Ecto neural progenitor cell (in vitro differentiated cells): ENCODE measurements around the gene KIAA1614.

Experiments
- DNase-seq: peaks from one replicate; pipeline ENCODE4 v3.0.0-alpha.2; 2018; ENCODE audit warnings: low spot score

KIAA1614 gene

DNA sequence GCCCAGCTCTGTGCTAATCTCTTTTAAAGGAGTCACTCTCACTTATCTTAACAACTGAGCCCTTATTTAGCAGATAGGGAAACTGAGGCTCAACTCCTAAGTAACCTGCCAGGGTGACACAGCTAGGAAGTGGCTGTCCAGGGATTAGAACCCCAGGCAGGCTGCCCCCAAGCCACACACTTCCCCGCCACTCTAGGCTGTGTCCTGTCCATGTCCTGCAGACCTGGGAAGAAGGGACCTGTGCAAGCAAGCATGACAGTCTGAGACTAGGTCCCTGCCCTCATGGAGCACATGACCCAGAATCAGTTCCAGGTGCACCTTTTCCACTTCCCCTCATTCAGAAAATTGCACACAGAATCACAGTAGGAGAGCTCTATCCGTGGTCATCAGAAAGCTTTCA is 12.2 kb downstream of the KIAA1614 start:
- no peak for DNase-seq

DNA sequence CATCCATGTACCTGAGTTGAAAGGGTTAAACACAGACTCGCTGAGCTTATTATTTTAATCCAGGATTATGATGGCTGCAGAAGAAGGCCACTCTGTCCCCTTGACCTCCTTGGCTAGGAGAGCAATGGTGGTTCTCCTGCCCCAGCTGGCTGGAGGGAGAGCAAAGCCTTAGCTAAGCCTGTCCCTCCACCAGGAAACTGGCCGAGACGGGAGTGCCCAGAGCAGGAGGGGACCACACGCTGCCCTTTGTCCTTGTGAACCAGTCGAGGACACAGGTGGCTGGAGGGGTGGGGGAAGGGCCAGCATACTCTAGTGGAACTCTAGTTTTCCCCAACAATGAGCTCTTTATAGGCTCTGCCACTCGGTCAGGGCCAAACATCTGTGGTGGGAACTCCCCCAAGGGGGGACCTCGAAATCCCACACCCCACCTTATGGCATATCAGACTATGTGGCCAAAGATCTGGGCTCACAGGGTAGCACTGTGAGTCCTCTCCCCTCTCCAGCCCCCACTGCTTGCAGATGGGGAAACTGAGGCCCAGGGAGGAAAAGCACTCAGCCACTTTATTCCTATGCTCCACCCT is 12.9 kb downstream of the KIAA1614 start:
- DNase-seq: no peak

DNA sequence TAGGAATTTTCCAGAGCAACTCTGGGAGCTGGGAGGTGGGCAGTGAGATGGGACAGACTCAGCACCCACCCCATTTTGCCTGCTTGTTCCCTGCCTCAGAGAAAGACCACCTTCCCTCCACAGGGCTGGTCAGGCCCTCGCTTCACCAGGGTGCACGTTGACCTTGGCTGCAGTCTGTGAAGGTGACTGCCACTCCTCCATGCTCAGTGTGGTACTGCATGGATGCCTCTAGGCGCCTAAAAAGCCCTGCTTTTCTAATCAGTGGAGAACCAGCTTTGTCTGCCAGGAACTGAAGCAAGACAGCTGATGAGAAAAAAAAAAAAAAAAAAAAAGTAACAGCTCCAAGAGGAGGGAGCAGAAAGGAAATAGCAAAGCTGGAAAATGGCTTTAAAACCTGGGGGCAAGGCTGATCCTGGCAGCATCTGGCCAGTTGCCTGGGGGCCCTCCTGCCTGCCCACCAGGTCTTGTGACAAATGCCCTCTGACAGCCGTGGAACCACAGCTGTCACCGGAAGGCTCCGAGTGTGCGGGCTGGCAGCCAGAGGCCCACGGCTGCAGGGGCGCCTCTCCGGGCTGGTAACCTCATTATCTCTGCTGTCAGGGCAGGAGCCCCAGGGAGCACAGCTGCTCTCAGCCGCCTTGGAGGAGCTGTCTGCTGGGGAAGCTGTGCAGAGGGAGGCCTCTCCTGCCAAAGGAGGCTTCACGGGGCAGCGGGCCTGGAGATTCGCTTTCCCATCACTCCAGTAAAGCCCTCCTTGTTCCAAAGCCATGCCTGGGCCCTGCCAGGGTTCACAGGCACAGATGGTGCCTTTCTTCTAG is 13.7 kb downstream of the KIAA1614 start:
- peak; percentile 79 for DNase-seq

DNA sequence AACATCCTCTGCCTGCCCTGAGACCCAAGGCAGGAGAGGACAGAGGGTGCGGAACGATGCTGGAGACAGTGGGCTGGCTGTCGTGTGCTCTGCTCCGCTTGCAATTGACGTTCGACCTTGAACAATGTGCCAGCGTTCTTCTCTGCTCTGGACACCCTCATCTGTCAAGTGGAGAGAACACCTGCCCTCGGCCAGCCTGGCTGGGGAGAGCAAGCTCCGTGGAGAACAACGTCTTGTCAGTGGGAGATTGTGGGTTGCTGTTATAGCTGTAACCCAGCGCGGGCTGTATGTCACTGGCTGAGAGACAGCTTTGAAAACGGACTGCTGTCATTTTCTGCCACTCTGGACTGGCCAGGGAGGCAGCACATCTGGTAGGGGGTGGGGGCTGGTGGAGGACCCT is 14.7 kb downstream of the KIAA1614 start:
- DNase-seq: no peak

DNA sequence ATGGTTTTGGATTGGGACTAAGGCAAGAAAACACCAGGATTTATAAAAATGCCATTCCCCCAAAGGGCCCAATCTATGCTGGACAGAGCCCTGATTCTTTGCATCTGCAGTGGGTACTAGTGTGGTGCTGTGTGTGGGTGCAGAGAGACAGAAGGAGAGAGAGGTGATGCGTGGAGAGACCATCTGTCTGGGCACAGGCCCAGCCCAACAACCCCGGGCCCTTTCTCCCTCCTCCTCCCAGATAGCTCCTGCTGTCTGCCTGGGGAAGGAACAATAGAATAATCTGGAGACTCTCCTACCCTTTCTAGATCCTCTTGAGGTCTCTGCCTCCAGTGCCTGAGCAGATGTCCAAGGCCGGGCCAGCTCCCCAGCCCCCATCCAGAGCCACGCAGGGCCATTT is 15.1 kb downstream of the KIAA1614 start:
- DNase-seq: no peak

DNA sequence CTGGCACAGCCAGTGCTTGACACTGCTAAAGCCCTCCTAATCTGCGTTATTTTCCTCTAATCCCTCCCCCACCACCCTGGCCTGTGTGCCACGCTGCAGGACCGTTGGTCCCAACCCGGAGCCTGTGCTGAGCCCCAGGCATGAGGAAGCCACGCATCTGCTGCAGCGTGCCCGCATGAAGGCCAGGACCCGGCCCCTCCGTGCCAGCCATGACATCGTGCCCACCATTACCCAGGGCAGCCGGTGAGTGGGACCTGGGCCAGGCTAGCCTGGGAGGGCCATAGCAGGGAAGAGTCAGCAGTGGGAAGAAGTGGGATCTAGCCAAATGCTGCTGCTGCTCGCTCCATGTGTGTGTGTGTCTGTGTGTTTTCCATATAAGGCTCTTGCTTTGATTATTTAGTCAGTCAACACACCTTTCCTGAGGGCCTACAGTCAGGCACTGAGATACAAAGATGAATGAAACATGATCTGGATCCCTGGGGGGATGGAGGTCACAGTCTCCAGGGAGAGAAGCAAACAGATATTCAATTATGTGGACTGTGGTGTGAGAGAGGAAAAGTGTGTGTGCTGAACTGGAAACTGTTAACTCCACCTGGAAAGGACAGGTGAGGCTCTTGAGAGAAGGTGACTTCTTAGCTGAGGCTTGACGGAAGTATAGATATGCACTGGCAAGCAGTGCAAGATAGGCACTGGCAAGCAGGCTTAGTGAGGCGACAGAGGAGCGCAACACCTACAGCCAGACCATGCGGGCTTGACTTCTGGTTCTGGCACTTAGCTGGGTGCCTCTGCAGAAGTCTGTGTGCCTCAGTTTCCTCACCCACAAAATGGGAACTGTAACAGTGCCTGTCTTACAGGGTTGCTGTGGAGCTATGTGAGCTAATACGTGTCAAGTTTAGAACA is 15.9 kb downstream of the KIAA1614 start:
- no peak for DNase-seq

DNA sequence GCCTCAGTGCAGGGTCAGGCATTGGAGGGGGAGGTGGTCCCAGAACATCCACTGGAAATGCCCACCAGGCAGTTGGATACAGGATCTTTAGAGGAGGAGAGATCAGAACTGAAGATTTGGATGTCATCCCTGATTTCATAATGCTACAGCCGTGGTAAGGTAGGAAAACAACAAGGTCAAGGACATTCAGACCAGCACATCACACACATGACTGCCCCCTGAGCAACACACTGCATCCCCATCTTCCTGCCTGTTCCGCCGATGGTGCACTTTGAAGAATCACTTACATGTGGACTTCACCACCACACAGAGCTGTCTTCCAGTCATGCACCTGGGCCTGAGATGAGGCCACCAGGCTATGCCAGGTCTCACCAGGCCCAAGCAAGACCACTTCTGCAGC is 16.7 kb downstream of the KIAA1614 start:
- no peak for DNase-seq

DNA sequence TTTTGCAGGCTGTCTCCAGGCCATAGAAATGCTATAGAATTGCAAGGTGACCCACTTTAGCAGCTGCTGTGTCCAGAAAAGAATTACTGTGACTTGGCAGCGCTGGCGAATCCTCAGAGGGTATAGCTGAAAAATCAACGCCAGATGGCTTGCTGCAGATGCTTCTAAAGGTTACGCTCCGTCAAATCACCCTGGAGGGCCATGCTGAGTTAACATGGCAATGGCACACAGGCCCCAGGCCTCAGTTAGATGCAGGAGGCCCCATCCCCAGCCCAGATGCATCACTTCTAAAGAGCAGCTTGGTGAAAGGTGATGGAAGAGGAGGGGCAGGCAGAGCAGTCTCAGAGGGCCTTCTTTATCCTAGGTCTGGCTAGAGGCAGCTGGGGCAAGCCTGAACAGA is 18.0 kb downstream of the KIAA1614 start:
- no peak for DNase-seq

DNA sequence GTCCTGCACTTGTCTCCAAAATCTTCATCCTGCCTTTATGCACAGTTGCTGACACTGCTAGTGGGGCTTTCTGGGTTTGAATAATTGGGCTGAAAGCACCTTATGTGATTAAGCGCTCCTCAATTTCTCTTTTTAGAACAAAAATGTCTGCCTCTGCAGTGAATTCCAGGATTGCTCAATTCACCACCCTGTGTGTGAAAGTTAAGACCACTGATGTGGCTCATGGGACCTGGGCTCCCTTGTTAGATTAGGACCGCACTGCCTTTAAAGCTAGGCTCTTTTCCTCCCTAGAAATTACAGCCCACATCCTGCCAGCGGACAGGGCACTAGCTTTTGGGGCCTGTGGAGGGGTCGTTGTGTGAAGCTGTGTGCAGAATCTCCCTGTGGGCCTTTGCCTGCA is 18.8 kb downstream of the KIAA1614 start:
- DNase-seq: no peak

DNA sequence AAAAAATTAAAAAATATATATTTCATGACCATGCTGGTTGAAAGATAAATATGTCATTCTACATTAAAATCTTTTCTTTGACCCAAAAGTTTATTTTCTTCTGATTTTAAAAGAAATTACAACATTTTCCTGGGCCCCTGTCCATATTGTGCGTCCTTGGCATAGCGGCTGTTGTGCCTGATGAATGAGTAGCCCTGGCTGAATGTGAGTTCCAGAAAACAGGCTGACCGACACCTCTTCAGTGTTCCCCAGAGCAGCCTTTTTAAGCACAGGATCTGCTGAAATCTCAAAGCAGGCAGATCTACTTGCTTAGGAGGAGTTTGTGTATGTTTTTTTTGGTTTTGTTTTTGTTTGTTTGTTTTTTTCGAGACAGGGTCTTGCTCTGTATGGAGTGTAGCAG is 19.7 kb downstream of the KIAA1614 start:
- no peak for DNase-seq

DNA sequence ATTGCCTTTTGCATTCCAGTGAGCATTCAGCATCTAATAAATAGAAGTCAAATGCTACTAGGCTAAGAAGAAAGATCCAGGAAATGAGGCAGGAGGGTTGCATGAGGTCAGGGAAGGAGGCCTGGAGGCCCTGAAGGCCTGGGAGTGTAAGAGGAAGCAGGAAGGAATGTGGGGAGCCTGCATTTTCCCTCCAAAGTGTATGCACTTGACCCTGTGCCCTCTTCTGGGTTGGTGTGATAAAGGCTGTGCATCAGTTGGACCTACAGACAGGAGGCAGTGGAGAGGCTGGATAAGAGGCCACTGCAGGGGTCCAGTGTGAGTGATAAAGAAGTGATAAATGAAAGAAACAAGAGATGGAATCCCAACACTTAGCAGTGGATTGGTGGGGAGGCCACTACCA is 20.4 kb downstream of the KIAA1614 start:
- DNase-seq: no peak

DNA sequence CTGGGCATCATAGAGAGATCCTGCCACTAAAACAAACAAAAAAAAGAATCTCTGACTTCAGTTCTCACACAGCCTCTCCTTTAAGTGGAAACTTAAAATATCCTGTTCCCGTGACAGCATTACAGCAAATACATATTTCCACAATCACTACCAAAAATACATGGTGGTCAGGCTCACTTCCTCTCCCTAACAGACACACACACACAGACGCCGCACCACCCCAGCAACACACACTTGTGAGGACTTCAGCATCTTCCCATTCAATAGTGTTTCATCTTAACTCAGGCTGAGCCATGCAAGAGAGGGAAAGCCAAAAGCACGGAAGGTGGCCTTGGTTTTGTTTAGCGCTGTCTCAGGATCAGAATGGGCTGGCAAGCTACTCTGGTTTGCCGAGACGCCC is 21.9 kb downstream of the KIAA1614 start:
- no peak for DNase-seq

DNA sequence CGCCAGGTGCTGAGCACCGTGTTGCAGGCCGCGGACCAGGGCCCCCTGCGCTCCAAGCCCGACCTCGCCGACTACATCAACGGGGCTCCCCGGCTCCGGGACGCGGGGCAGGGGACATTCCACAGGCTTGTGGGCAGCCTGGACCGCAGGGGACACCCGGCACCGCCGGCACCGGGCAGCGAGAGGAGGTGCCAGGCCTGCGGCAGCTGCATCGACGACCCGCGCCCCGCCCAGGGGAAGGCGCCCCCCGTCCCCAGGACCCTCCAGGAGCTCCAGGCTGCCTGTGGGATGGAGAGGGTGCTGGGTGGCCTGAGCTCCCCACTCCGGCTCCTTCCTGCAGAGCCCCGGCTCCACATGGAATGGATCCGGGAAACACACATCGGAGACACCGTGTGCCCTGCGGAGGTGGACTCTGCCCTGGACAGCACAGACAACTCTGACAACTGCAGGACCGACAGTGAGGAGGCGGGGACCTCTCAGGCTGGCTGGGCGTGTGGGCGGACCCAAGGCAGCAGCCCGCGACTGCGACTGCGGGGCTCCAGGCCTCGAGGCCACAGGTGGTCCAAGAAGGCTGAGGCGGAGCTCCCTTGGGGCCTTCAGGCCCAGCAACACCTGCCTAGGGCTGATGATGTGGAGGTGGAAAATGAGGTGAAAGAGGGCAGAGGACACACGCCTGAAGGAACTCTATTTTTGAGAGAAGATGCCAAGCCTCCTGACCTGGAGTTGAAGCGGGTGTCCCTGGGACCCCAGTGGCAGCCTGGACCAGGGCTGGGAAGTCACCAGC is 22.8 kb downstream of the KIAA1614 start:
- DNase-seq: no peak

DNA sequence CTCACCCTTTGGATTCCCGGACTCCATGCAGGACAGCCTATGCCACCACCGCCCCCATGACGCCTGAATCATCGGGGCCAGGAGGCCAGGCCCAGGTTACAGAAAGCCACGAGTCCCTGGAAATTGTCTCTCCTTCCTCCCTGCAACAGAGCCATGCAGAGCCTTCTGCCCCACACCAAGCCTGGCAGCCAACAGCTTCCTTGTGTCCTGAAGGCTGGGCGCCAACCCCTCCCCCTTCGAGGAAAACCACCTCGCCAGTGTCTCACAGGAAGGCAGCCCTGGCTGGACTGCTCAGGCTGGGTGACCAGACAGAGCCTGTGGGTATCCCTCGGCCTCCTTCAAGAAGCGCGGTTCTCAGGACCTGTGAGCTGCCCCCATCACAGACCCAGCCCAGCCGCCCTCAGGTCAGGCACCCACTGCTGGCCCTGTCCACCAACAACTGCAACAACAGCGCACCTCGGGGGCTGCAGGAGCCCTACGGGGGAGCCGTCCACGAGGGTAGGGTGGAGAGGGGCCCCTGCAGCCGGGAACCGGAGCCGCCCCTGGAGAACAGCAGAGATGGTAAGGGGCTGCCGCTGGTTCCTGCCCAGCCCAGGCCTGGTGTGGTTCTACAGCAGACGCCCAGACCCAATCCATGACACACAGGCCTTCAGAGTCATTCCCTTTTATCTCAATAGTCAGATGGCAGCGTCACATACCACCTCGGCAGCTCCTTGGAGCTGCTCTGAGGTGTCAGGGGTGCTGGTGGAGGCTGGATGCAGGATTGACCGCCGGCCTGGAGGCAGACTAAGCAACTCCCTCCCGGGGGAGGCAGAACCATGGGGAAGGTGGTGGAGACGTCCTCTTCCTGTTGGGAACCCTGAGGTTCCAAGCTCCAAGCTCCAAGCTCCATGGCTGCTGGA is 23.7 kb downstream of the KIAA1614 start:
- no peak for DNase-seq

DNA sequence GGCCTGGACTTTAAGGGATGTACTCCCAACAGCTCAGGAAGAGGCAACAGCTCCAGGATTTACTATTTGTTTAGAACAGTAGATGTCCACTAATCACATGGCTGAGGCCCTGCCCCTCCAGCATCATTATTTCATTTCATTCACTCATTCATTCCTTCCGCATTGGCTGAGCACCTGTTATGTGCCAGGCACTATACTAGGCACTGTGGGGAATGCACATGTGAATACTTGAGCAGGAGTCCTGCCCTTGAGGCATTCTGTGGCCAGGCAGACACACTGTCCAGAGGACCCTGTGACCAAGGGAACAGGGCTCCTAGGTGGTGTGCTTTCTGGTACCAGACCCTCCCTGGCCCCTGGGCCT is 24.3 kb downstream of the KIAA1614 start:
- no peak for DNase-seq

DNA sequence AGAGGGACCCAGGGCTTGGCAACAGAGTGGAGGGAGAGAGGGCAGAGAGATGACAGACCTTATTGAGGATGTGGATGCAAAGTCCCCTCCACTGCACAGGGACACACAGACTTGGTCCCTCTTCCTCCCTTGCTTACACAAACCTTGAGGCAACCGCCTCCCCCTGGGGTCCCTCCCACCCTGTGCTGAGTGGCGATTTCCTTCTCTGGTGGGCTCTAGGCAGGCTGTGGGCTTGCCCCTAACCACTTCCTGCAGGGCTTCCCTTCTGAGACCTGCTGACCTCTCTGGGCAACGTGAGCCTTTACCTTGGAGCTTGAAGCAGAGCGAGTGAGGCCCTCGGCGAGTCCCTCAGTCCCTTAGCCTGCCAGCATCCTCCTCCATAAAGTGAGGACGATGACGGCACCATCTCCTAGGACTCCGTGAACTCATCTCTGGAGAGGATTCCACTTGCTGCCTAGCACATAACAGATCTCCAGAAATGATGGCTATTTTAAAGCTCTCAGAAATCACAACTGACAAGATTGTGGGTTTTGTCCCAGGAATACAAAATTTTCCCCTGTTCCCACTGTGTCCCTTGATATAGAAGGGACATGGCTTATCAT is 25.0 kb downstream of the KIAA1614 start:
- DNase-seq: no peak

DNA sequence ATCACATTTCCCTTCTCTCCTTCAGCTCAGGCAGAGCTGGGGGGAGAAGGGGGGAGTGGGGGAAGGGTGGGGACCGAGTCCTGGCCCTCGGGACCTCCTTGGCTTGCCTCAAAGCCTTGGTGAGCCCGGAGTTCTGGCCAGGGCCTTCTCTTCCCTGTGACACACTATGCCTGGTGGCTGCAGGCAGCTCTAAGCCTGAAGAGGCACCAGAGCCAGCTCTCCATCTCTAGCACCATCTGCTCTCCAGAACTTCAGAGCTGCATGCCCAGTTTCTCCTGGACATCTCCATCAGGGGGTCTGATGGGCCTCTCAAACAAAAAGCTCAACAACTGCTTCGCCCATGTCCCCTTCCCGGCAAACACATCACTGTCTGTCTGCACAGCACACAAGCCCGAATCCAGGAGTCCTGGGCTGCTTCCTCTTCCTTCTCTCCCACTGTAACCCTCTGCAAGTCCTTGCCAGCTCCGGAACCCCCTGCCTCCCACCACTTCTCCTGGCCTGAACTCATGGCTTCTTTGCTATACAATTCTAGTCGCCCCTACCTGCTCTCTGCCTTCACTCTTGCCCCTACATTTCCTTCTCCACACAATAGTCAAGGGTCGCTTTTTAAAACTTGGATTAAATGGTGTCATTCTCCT is 26.5 kb downstream of the KIAA1614 start:
- no peak for DNase-seq

DNA sequence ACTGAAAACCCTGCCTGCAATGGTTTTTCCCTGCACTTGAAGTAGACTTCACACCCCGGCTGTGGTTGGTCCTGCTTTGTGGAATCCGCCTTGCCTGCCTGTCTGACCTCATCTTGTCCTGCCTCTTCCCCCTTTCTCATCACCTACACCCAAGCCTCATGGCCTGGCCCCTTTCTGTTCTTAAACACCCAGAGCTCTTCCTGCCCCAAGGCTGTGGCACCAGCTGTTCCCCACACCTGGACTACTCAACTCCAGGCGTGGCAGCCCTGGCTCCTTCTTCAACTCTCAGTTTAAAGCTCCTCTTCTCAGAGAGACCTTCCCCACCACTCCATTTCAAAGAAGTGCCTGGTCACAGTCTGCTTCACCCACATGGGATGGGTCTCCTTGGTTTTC is 27.0 kb downstream of the KIAA1614 start:
- DNase-seq: no peak

DNA sequence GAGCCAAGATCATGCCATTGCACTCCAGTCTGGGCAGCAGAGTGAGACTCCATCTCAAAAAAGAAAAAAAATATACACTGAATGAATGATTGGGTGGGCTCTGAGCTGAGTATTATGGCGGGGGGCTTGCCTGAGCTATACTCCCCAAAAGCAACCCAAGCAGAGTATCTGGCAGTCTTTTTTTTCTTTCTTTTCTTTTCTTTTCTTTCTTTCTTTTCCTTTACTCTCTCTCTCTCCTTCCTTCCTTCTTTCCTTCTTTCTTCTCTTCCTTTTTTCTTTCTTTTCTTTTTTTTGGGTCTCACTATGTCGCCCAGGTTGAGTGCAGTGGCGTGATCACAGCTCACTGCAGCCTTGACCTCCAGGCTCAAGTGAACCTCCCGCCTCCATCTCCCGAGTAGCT is 27.7 kb downstream of the KIAA1614 start:
- no peak for DNase-seq
